Daoy (cell line): ENCODE data around the gene SLC26A9. TPM values are rescaled to one million over a fixed set of nuclear protein-coding genes. Genes with fewer than 3 reads are reported as not detected.
A peak's percentile ranks its signal among the peaks of the same experiment; 100 is the strongest.

ENCODE experiments used
- DNase-seq: peaks from one replicate; pipeline ENCODE4 v3.0.0-alpha.2; 2015; ENCODE audit warnings: low read depth
- total RNA-seq: library from RNA; depleted of rRNA; stranded (reverse); fragments of >200 nt; shearing (Covaris generic); gene quantifications from 2 replicates; pipeline ENCODE4 v1.2.3, GENCODE V29; 2014

The SLC26A9 gene
- total RNA-seq, 1 experiment from 2014 or later = not detected

DNA sequence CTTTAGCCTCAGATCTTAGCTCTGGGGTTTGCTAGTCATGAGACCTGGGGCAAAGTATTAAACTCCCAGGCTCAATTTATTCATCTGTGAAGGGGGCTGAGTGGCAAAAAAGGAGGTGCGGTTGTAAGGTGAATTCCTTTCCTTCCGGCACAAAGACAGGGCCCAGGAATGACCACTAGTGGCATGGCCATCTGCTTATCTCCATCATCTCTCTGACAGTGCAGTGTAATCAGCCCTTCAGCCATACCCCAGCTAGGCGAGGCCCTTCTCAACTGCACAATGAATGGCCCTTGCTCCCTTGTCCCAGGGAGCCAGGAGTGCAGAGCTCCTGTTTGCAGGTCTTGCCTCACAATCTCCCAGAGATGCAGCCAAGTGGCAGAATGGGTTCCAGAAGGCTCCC, 5.6 kb upstream of the SLC26A9 start:
- no peak for DNase-seq

DNA sequence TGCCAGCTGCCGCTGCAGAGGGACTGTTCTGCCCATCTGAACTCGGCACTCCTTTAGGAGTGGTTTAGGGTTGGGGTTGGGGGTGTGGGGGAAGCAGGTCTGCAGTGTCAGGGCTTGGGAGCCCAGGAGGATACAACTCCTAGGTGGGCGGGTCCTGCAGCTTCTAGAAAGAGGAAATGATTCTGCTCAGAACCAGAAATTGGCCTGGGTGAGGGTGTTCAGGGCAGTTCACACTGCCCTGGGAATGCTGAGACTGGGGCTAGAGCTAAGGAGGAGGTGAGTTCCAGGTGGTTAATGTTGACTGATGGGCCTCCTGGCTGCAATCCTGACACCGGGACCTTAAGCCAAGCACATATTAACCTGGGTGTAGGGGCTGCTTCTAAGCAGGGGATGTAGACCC, 4.8 kb upstream of the SLC26A9 start:
- no peak for DNase-seq

DNA sequence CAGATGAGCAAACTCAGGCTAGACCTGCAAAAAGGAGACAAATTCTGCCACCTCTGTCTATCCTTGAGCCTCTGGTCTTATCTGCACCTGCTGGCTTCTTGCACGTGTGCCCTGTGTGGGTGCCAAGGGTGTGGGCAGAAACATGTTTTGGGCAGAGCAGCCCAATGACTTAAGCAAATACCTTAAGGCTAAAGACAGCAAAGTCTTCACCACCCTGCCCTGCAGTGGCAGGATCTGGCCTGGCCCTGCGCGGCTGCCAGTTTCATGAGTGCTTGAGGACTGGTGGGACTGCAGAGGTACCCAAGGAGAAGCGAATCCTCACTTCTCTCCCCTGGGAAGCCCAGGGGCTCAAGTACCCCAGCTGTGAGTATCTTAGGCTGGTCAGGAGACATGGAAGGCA, 3.8 kb upstream of the SLC26A9 start:
- no peak for DNase-seq

- DNase-seq = no peak
Observed at GRCh38 chr1:205945069-205945468, 1.8 kb upstream of the SLC26A9 start.

- DNase-seq = no peak
Observed at GRCh38 chr1:205944525-205944924, 1.3 kb upstream of the SLC26A9 start.

DNA sequence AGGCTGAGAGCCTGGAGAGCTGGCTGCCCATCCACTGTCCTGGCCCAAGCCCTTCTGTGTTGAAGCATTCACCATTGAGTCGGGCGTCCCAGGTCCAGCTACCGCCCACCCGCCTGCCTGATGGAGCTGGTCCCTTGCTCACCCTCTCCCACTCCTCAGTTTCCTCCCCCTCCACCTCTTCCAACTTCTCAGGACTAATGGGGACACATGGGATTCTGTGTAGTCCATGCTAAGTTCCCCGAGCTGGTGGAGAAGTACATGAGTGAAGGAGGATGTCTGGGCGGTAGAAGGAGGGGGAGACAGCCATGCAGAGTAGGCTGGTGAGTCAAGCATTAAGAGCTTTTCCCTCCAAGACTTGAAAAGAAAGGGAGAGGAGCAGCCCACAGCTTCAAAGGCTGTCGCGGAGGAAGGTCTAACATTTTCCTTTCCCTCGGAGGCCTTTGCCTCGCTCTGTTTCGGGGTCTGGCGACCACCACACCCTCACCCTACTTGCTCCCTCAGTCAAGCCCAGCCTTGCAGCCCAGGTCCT, 561 bp downstream of the SLC26A9 start:
- DNase-seq = no peak

- no peak for DNase-seq
Observed at GRCh38 chr1:205940710-205941109, 2.5 kb downstream of the SLC26A9 start.

- DNase-seq = peak; percentile 29
Observed at GRCh38 chr1:205939690-205940330, 3.4 kb downstream of the SLC26A9 start.

- no peak for DNase-seq
Observed at GRCh38 chr1:205938682-205939081, 4.6 kb downstream of the SLC26A9 start.

DNA sequence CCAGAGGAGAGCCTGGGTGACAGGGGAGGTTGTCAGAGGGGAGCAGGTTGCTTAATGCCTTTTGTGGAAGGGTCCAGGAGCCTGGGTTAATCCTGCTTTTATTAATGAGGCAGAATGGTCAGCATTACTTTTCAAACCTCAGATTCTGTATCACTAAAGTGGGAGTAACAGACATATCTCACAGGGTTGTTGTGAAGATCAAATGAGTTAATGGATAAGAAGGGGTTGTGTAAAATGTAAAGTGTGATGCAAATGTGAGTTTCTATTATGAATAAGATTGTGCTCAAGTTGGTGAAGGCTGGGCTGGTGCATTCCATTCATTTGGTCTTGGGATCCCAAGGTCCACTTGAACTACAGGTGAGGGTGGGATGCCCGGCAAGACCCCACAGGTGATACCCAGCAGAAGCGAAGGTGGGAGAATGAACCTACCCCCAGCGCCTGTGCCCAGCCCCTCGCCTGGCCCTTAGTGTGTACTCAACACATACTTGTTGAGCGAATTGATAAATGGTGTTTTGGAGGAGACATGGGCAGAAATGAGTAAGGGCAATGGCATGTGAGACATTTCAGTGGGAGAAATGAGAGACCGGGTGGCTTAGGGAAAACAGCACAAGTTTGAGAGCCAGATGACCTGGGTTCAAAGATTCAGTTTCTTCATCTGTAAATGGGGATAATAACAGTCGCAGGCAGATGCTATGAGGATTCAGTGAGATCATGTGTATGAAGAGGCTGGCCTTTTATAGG, 6.2 kb downstream of the SLC26A9 start:
- peak; percentile 77 for DNase-seq

DNA sequence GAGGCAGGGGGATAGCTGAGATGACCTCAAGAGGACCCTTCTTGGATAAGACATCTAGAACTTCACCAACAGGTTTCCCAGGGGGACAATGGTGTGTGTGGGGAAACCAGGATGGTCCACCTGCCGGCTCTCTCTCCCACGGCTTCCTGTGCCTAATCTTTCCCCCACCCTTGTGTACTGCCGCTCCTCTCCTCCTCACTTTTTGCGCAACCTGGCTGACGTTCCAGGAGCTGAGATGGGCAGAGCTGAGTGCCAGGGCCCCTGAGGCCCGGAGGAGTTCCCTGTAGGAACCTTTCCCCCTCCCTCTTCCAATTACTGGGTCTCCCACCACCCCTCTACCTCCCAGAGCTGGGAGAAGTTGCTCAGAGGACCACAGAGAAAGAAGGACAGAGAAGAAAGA, 6.9 kb downstream of the SLC26A9 start:
- DNase-seq = no peak

DNA sequence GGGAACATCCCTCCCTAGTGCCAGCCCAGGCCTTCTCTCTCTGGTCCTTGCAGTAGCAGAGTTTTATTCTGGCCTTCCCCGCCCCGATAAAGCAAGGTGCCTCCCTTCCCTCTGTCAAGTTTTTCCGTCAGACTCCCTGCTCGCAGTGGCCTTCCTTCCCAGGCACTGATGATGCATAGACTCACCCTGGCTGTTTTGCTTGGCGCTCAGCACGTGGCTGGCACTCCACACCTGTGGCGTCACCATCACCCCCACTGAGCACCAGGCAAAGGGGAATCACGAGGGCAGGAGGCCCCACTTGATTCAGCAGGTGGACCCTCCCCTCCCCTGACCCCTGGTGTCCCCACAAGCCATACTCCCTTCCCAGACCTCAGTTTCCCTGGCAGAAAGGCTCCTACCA, 7.4 kb downstream of the SLC26A9 start:
- peak; percentile 51 for DNase-seq

GRCh38 chr1:205934788-205935187, 8.5 kb downstream of the SLC26A9 start:
- no peak for DNase-seq

DNA sequence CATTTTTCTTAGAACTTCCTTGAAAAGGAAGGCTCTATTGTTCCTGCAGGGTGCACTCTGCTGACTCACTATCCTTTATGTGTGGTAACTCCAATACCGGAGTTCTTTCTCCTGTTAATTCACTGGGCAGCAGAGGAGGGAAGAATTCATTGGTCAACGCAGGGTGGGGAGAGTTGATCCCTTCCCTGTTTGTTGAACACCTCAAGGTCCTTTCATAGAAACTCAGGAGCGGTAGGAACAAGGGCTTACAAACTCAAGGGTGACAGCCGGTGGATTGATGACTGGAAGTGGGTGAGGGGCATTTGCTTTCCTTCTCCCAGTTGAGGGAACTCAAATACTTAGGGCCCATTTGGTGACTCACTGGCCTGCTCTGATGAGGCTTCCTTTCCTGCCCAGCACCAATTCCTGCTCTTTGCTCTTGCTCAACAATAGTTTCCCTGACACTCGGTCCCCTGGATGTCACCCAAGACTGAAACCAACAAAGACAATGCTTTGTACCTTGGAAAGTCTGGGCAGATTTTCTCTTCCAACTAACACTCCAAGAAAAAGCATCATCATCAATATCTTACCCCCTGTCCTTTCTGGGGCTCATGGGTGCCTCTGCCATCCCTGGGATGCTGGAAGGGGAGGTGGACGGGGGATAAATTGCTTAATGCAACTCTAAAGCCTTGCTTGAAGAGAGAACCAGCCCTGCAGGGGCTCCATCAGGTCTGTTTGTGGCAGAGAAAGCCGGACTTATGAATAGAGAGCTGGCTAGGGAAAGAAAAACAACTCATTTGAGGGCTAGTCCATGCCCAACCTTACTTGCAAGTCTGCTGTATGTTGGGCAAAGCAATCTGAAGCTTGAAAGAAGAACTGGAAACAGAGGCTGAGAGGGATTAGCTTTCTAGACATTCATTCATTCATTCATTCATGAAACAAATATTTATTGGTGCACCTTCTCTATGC, 9.3 kb downstream of the SLC26A9 start:
- peak; percentile 81 for DNase-seq

GRCh38 chr1:205932776-205933175, 10.5 kb downstream of the SLC26A9 start:
- DNase-seq = no peak

DNA sequence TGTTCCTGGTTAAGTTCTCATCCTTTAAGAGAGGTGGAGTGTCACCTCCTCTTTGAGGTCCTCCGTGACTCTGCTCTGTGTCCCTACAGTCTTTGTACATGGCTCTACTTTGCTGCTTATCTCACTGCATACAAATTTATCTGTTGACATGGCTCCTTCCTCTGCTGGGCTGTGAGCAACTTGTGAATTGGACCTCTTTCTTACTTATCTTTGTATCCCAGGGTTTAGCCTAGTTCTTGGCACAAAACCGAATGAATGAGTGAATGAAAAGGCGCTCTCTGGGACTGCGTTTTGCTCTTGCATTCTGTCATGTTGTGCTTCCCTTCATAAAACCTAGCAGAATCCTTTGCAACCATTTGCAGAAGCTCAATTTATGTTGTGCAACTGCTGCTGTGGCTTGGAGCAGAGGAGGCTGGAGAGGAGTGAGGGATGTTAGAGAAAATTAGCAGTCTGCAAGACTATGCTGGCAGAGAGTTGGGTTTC, 12.4 kb downstream of the SLC26A9 start:
- no peak for DNase-seq

DNA sequence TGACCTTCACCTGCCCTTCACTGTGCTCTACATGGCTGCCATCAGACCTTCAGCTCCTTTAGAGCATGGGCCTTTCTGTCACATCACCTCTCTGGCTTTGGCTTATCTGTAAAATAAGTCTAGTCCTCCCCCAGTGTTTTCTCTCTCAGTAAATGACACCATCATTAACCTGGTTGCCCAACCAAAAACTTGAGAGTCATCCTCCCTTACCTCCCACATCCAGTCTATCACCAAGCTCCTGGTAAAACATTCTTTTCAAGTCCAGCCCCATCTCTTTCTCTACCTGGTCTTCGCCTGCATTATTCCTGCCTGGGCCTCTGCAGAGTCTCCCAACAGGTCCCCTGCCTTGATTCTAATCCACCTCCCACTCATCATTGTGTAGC, 13.1 kb downstream of the SLC26A9 start:
- DNase-seq = no peak

GRCh38 chr1:205929496-205930194, 13.6 kb downstream of the SLC26A9 start:
- DNase-seq = no peak

DNA sequence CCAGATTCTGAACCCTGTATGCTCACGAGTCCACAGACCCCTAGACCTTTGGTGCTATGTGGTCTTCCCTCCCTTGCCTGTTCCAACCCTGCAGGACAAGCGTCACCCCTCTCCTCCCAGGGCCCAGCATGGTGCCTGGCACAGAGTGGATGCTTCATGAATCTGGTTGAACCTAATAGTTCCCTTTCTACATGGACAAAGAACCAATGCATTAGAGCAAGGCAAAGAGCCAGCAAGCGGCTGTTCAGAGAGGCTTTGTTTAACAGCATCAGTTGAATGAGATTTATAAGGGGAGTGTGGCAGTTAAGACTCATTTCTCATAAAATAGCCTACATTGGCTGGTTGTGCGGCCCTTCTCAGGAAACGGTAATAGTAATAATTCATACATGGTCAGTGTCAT, 14.9 kb downstream of the SLC26A9 start:
- no peak for DNase-seq

GRCh38 chr1:205927676-205928075, 15.6 kb downstream of the SLC26A9 start:
- DNase-seq = no peak

DNA sequence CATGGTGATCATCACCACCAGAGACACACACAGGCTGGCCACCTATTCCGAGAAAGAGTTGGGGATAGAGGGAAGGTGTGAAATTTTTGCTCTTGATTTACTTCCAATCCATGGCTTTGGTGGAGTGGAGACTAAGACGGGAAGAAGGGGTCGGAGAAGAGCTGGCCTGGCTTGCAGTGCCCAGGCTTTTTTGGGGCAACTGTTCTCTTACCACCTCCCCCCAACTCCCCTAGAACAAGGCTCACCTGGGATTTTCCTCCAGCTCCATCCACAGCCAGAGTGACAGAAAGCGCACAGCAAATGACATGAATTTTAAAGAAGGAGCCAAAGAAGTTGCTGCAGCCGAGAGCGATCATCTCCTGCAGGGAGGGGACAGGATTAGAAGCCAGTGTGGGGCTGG, 16.0 kb downstream of the SLC26A9 start:
- DNase-seq = no peak
